Naive thymus-derived CD4-positive, alpha-beta T cell (primary cell): Measurements from ENCODE around the gene GRIN2B. TPM values are rescaled to one million over a fixed set of nuclear protein-coding genes. Genes with fewer than 3 reads are reported as not detected.

ENCODE experiments used
- ATAC-seq: fragments of 150-1000 bp; cut with Tn5 transposase; 2 replicates; pipeline ENCODE4 v1.10.0; 2021; ENCODE audit warnings: mild to moderate bottlenecking, moderate library complexity
- CTCF ChIA-PET: fragments of 350-600 bp; sonication (Branson Sonifier 250); formaldehyde crosslinking; loops from one replicate; lab custom pipeline; 2021; ENCODE audit warnings: antibody characterized with exemption; lab: Charles Lee
- POLR2A ChIA-PET: fragments of 350-600 bp; sonication (Branson Sonifier 250); formaldehyde crosslinking; loops from one replicate; lab custom pipeline; 2021; ENCODE audit warnings: antibody characterized with exemption, inconsistent platforms; lab: Charles Lee
- DNase-seq, 9 donors: peaks; one replicate each; pipeline versions ENCODE4 v3.0.0 to v3.0.0-alpha.2; 2020 to 2022; ENCODE audit warnings: mixed read lengths in 1 of 9
- H3K27ac ChIP-seq: one replicate; pipeline ENCODE4 v1.7.0; 2013; ENCODE audit warnings: mild to moderate bottlenecking, low read depth, low read length, moderate library complexity
- H3K27me3 ChIP-seq, 2 donors: one replicate each; pipeline ENCODE4 v1.7.0; 2013; ENCODE audit warnings: low read length in 2 of 2, mild to moderate bottlenecking in 2 of 2, moderate library complexity in 2 of 2; ENCODE audit not compliant: control insufficient read depth in 2 of 2, insufficient read depth in 2 of 2
- H3K36me3 ChIP-seq, 3 experiments: 1 replicate in 2 of 3; 2 replicates in 1 of 3; pipeline ENCODE4 v1.7.0; 2013; ENCODE audit warnings: low read length in 3 of 3, mild to moderate bottlenecking in 3 of 3, moderate library complexity in 1 of 3; ENCODE audit not compliant: insufficient read depth in 3 of 3, control insufficient read depth in 2 of 3
- H3K4me1 ChIP-seq, 2 donors: one replicate each; pipeline ENCODE4 v1.7.0; 2013; ENCODE audit warnings: low read length in 2 of 2, mild to moderate bottlenecking in 2 of 2, moderate library complexity in 1 of 2; ENCODE audit not compliant: control insufficient read depth in 2 of 2, insufficient read depth in 2 of 2
- H3K4me3 ChIP-seq: 2 replicates; pipeline ENCODE4 v1.7.0; 2013; ENCODE audit warnings: mild to moderate bottlenecking, low read length
- H3K9me3 ChIP-seq, 3 experiments: 1 replicate in 2 of 3; 2 replicates in 1 of 3; pipeline ENCODE4 v1.7.0; 2013; ENCODE audit warnings: low read length in 3 of 3; ENCODE audit not compliant: control insufficient read depth in 2 of 3
- H3K27ac Mint-ChIP-seq, 9 donors: one replicate each; pipeline ENCODE4 v1.8.0; 2020 to 2022; ENCODE audit warnings: mixed read lengths in 9 of 9, mild to moderate bottlenecking in 8 of 9, moderate library complexity in 5 of 9, inconsistent platforms in 2 of 9
- H3K27me3 Mint-ChIP-seq, 5 donors: one replicate each; pipeline ENCODE4 v1.8.0; 2021 to 2022; ENCODE audit warnings: mixed read lengths in 5 of 5, mild to moderate bottlenecking in 1 of 5
- H3K36me3 Mint-ChIP-seq, 5 donors: one replicate each; pipeline ENCODE4 v1.8.0; 2020 to 2022; ENCODE audit warnings: mixed read lengths in 5 of 5, mild to moderate bottlenecking in 3 of 5, inconsistent platforms in 1 of 5
- H3K4me1 Mint-ChIP-seq, 7 donors: one replicate each; pipeline ENCODE4 v1.8.0; 2020 to 2022; ENCODE audit warnings: mixed read lengths in 7 of 7, mild to moderate bottlenecking in 3 of 7, inconsistent platforms in 1 of 7
- H3K4me3 Mint-ChIP-seq, 10 donors: one replicate each; pipeline ENCODE4 v1.8.0; 2020 to 2022; ENCODE audit warnings: mild to moderate bottlenecking in 10 of 10, mixed read lengths in 10 of 10, moderate library complexity in 6 of 10, inconsistent platforms in 2 of 10
- H3K9me3 Mint-ChIP-seq, 11 donors: one replicate each; pipeline ENCODE4 v1.8.0; 2020 to 2022; ENCODE audit warnings: mixed read lengths in 11 of 11, mild to moderate bottlenecking in 4 of 11, inconsistent platforms in 1 of 11, moderate library complexity in 1 of 11
- intact Hi-C, 2 donors: fragments of 100-400 bp; cut with micrococcal nuclease; formaldehyde crosslinking; loops; one replicate each; pipeline ENCODE4 v1.15.1; 2023
- polyA plus RNA-seq, 2 donors: library from polyadenylated mRNA; unstranded; fragments of 300-500 nt; fragmentation: Illumina TruSeq; gene quantifications; one replicate each; pipeline ENCODE4 v1.2.3, GENCODE V29; 2021
- total RNA-seq, 6 experiments: library from RNA in 5 of 6; stranded (reverse) in 5 of 6; gene quantifications; 1 replicate in 5 of 6; 2 replicates in 1 of 6; pipeline ENCODE4 v1.2.3 and lab custom pipeline; 2021 to 2026

GRIN2B gene
- total and polyA plus RNA-seq, 7 experiments from 2014 or later: not detected

- intact Hi-C loops: no loop called here
- no peak overlapping the region for H3K27ac ChIP-seq
- H3K4me3 Mint-ChIP-seq: no peak overlapping the region
- H3K27me3 Mint-ChIP-seq: peaks cover 8 to 22% (median 17%) of the 10 kb centered on the region in 5 donors
- ChIA-PET CTCF (no interaction called here), POLR2A (no interaction called here)
- H3K4me3 ChIP-seq: no peak overlapping the region
- H3K4me1 Mint-ChIP-seq: peaks cover 0 to under 1% (median 0%) of the 10 kb centered on the region in 7 donors
- H3K9me3 Mint-ChIP-seq: peaks cover 0 to 6% (median 0%) of the 10 kb centered on the region in 11 donors
- no peaks in the 10 kb centered on the region for H3K27me3 ChIP-seq
- H3K36me3 Mint-ChIP-seq: no peaks in the 10 kb centered on the region
- no peaks in the 10 kb centered on the region for H3K4me1 ChIP-seq
- no peaks in the 10 kb centered on the region for H3K9me3 ChIP-seq
- no peak for DNase-seq
- no peak overlapping the region for H3K27ac Mint-ChIP-seq
- H3K36me3 ChIP-seq: no peaks in the 10 kb centered on the region
- no peak for ATAC-seq
Measured at GRCh38 chr12:13947276-13947946, 34.0 kb downstream of the GRIN2B start.

DNA sequence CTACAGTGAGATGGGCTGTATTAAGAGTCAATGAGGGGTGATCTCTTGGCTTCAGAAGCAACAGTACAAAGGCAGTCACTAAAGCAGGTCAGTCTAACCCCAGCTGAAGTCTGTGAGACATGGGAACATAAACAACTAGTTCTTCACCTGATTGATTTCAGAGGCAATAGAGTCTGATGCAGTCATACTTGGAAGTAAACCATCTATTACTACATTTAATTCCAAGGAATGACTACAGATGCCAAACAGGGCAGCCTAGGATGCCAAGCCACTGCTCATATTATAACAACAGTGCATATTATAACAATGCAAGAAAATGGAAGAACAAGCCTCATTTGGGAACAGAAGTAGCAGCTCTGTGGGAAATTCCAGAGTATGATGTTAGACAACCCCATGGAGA lies 35.8 kb downstream of the GRIN2B start:
- H3K9me3 Mint-ChIP-seq: peaks cover 0 to 6% (median 0%) of the 10 kb centered on the region in 11 donors
- Histone ChIP-seq H3K9me3 (no peaks in the 10 kb centered on the region), H3K4me1 (no peaks in the 10 kb centered on the region), H3K4me3 (no peak overlapping the region), H3K36me3 (no peaks in the 10 kb centered on the region), H3K27ac (no peak overlapping the region), H3K27me3 (no peaks in the 10 kb centered on the region)
- ChIA-PET CTCF (no interaction called here), POLR2A (no interaction called here)
- DNase-seq: no peak
- peaks cover 19 to 30% (median 29%) of the 10 kb centered on the region in 5 donors for H3K27me3 Mint-ChIP-seq
- intact Hi-C loops: no loop called here
- no peak for ATAC-seq
- no peaks in the 10 kb centered on the region for H3K4me1 Mint-ChIP-seq
- H3K4me3 Mint-ChIP-seq: no peak overlapping the region
- no peaks in the 10 kb centered on the region for H3K36me3 Mint-ChIP-seq
- no peak overlapping the region for H3K27ac Mint-ChIP-seq

DNA sequence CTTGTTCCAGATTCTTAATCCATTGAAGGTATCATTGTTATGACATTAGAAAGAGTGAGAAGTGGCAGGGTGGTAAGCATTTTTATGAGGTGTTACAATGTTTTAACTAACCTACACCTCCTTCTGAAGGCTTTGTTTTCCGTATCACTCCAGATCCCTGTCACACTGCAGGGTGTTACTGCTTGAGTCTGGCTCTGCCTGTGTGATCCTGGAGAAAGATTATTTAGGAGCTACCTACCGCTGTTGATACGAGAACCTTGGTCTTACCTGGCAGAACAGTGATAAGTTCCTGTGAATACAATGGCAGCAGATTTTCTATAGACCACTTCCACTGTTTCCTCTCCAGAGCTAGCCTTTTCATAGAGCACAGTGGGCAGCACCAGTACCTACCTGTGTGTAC lies 36.2 kb downstream of the GRIN2B start:
- Histone ChIP-seq H3K9me3 (no peaks in the 10 kb centered on the region), H3K27me3 (no peaks in the 10 kb centered on the region), H3K4me3 (no peak overlapping the region), H3K4me1 (no peaks in the 10 kb centered on the region), H3K27ac (no peak overlapping the region), H3K36me3 (no peaks in the 10 kb centered on the region)
- H3K9me3 Mint-ChIP-seq: peaks cover 0 to 7% (median 0%) of the 10 kb centered on the region in 11 donors
- ChIA-PET POLR2A (no interaction called here), CTCF (no interaction called here)
- no peaks in the 10 kb centered on the region for H3K4me1 Mint-ChIP-seq
- ATAC-seq (no peak), DNase-seq (no peak)
- H3K36me3 Mint-ChIP-seq: no peaks in the 10 kb centered on the region
- peaks cover 19 to 33% (median 30%) of the 10 kb centered on the region in 5 donors for H3K27me3 Mint-ChIP-seq
- no peak overlapping the region for H3K4me3 Mint-ChIP-seq
- intact Hi-C loops: no loop called here
- H3K27ac Mint-ChIP-seq: no peak overlapping the region

DNA sequence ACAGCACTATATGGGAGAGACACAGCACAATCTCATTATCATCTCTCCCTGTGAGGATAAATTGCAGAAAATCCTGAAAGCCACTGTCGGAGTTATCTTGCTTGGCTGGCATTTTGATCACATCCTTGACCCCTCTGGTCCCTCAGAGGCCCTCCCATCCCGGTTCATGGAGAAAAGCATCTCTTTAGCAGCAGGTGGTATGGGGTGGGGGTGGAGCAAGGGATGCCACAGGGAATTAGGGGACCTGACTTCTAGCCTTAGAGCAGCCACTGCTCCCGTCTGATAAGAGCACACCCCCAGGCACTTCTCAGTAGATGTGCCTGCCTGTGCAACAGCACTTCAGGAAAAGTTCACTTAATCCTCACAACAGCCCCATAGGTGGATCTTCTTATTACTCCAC lies 38.6 kb downstream of the GRIN2B start:
- H3K4me1 Mint-ChIP-seq: no peaks in the 10 kb centered on the region
- DNase-seq (no peak), ATAC-seq (no peak)
- peaks cover 19 to 36% (median 25%) of the 10 kb centered on the region in 5 donors for H3K27me3 Mint-ChIP-seq
- Histone ChIP-seq H3K4me1 (no peaks in the 10 kb centered on the region), H3K27me3 (no peaks in the 10 kb centered on the region), H3K36me3 (no peaks in the 10 kb centered on the region), H3K9me3 (no peaks in the 10 kb centered on the region), H3K4me3 (no peak overlapping the region), H3K27ac (no peak overlapping the region)
- ChIA-PET POLR2A (no interaction called here), CTCF (no interaction called here)
- H3K36me3 Mint-ChIP-seq: no peaks in the 10 kb centered on the region
- peaks cover 0 to 14% (median 3%) of the 10 kb centered on the region in 11 donors for H3K9me3 Mint-ChIP-seq
- H3K27ac Mint-ChIP-seq: no peak overlapping the region
- H3K4me3 Mint-ChIP-seq: no peak overlapping the region
- intact Hi-C loops: loop anchor here in 1 of 2 donors (5.0 kb wide), 1 partner anchor 81 kb away; no protein-coding TSS in a partner anchor

DNA sequence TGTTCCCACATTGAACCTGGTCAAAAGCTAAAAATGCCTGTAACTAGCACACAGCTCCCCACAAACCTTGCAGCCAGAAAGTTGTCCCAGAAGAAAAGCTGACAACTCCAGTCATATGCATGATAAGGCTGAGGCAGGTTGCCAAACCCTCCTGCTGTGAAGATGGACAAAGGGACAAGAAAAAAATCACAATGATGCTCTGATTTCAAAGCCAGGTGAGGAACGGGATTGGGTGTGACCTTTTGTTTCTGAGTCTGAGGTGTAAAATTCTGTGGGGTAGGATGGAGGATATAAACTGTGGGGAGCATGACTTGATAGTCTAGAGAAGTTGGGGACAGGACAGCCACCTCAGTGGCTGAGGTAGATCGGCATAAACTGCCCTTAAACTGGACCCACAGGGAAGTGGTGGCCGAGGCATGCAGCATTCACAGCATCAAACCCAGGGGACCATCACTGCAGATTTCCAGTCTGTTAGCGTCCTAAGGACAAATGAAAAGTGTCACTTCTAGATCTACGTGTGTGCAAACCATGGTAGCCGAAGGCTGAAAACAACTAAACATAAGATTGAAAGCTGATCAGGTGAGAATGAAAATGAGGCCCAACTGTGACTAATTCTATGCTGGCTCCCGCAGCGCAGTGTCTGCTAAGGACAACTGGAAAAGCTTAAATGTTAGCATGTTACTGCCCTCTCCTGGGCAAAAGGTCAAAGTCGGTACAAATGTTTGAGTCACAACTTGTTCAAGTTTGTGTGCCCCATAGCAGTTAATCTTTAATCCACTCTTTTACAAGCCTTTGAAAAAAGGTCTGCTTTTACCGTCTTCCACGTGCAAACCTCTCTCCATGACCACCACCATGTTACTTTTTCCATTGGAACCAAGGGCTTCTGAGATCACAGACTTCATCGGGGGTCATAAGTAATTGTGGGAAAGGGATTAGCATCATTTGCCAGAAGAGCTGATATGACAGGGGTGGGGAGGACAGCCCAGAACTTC lies 39.8 kb downstream of the GRIN2B start:
- H3K36me3 Mint-ChIP-seq: no peaks in the 10 kb centered on the region
- ATAC-seq (no peak), DNase-seq (no peak)
- Histone ChIP-seq H3K4me3 (no peak overlapping the region), H3K27ac (no peak overlapping the region), H3K9me3 (no peaks in the 10 kb centered on the region), H3K27me3 (no peaks in the 10 kb centered on the region), H3K4me1 (no peaks in the 10 kb centered on the region), H3K36me3 (no peaks in the 10 kb centered on the region)
- H3K4me3 Mint-ChIP-seq: no peak overlapping the region
- ChIA-PET CTCF (no interaction called here), POLR2A (no interaction called here)
- H3K9me3 Mint-ChIP-seq: peaks cover 0 to 21% (median 10%) of the 10 kb centered on the region in 11 donors
- no peak overlapping the region for H3K27ac Mint-ChIP-seq
- peaks cover 19 to 36% (median 25%) of the 10 kb centered on the region in 5 donors for H3K27me3 Mint-ChIP-seq
- intact Hi-C loops: loop anchor here in 1 of 2 donors (5.0 kb wide), 1 partner anchor 79 kb away; no protein-coding TSS in a partner anchor
- no peaks in the 10 kb centered on the region for H3K4me1 Mint-ChIP-seq

DNA sequence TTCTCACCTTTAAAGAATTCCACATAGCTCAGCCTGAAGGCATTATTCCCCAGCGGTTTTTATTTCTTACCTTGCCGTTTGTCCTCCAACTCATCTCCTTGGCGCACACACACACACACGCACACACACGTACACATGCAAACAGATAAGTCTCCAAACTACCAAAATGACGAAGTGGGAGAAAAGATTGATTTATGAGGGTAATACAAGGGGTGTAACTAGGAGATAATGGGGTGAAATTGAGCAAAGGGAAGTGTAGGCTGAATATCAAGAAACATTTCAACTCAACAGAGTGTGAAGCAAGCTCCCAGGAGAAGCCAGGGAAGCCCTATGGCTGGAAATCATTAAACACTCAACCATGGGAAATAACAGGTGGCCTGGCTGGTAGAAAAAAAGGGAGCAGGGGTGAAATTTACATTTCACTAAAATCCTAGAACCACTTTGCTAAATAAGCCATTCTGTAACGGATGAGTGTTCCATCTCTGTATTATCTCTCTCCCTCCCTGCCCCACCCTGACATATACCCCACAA lies 41.0 kb downstream of the GRIN2B start:
- POLR2A ChIA-PET: no interaction called here
- no peaks in the 10 kb centered on the region for H3K4me1 Mint-ChIP-seq
- no peak for ATAC-seq
- Histone ChIP-seq H3K9me3 (no peaks in the 10 kb centered on the region), H3K4me1 (no peaks in the 10 kb centered on the region), H3K4me3 (no peak overlapping the region), H3K27ac (no peak overlapping the region), H3K27me3 (no peaks in the 10 kb centered on the region), H3K36me3 (no peaks in the 10 kb centered on the region)
- no peak overlapping the region for H3K4me3 Mint-ChIP-seq
- H3K36me3 Mint-ChIP-seq: no peaks in the 10 kb centered on the region
- intact Hi-C loops: loop anchor here in 1 of 2 donors (5.0 kb wide), 1 partner anchor 78 kb away; no protein-coding TSS in a partner anchor
- no peak overlapping the region for H3K27ac Mint-ChIP-seq
- H3K27me3 Mint-ChIP-seq: peaks cover 19 to 31% (median 25%) of the 10 kb centered on the region in 5 donors
- H3K9me3 Mint-ChIP-seq: peaks cover 0 to 29% (median 10%) of the 10 kb centered on the region in 11 donors
- DNase-seq: no peak
- CTCF ChIA-PET: no interaction called here
